GM23338 (cell line): Measurements from ENCODE around the gene EMC9. TPM values are rescaled to one million over a fixed set of nuclear protein-coding genes. Genes with fewer than 3 reads are reported as not detected.
A peak's percentile ranks its signal among the peaks of the same experiment; 100 is the strongest.

ENCODE experiments used
- ATAC-seq: fragments of 200-7000 bp; cut with Tn5 transposase; 3 replicates; pipeline ENCODE4 v1.9.1; 2020
- DNase-seq: peaks from one replicate; pipeline ENCODE4 v3.0.0-alpha.2; 2015; ENCODE audit warnings: low spot score
- H2AFZ ChIP-seq: fragments of 200-600 bp; sonication (generic); 2 replicates; pipeline ENCODE4 v1.8.0; 2016; ENCODE audit warnings: antibody characterized with exemption, mild to moderate bottlenecking, moderate library complexity
- H3F3A ChIP-seq: fragments of 200-600 bp; sonication (generic); replicated peaks from 2 replicates; pipeline ENCODE4 v1.8.0; 2017; ENCODE audit warnings: antibody characterized with exemption, mixed run types, low read depth
- H3K27ac ChIP-seq: fragments of 200-600 bp; sonication (generic); 2 replicates; pipeline ENCODE4 v1.6.1; 2016; ENCODE audit warnings: low read depth
- H3K27me3 ChIP-seq: fragments of 200-600 bp; sonication (generic); 2 replicates; pipeline ENCODE4 v1.8.0; 2016; ENCODE audit warnings: mild to moderate bottlenecking, mixed run types, moderate library complexity; ENCODE audit not compliant: insufficient read depth
- H3K36me3 ChIP-seq: fragments of 200-600 bp; sonication (generic); 2 replicates; pipeline ENCODE4 v1.8.0; 2016; ENCODE audit warnings: mild to moderate bottlenecking; ENCODE audit not compliant: insufficient read depth
- H3K4me1 ChIP-seq: fragments of 200-600 bp; sonication (generic); 2 replicates; pipeline ENCODE4 v1.8.0; 2016; ENCODE audit warnings: mild to moderate bottlenecking, moderate library complexity; ENCODE audit not compliant: insufficient read depth
- H3K4me2 ChIP-seq: fragments of 200-600 bp; sonication (generic); 2 replicates; pipeline ENCODE4 v1.7.1; 2017; ENCODE audit warnings: mixed run types
- H3K4me3 ChIP-seq: fragments of 200-600 bp; sonication (generic); 2 replicates; pipeline ENCODE4 v1.6.1; 2016; ENCODE audit warnings: mixed run types
- H3K79me2 ChIP-seq: fragments of 200-600 bp; sonication (generic); replicated peaks from 2 replicates; pipeline ENCODE4 v1.8.0; 2017; ENCODE audit warnings: mild to moderate bottlenecking; ENCODE audit not compliant: insufficient read depth
- H3K9me2 ChIP-seq: fragments of 200-600 bp; sonication (generic); 2 replicates; pipeline ENCODE4 v1.8.0; 2017; ENCODE audit not compliant: insufficient read depth
- H4K20me1 ChIP-seq: fragments of 200-600 bp; sonication (generic); replicated peaks from 2 replicates; pipeline ENCODE4 v1.8.0; 2017; ENCODE audit warnings: mild to moderate bottlenecking; ENCODE audit not compliant: insufficient read depth
- H3K27ac Mint-ChIP-seq: 2 replicates; pipeline ENCODE4 v1.8.0; 2020; ENCODE audit warnings: inconsistent platforms, mild to moderate bottlenecking, moderate library complexity, mixed read lengths
- H3K27me3 Mint-ChIP-seq: 3 replicates; pipeline ENCODE4 v1.8.0; 2022; ENCODE audit warnings: low read depth, mild to moderate bottlenecking, moderate library complexity, mixed read lengths, inconsistent platforms; ENCODE audit not compliant: insufficient read depth, poor library complexity
- H3K36me3 Mint-ChIP-seq: 3 replicates; pipeline ENCODE4 v1.8.0; 2021; ENCODE audit warnings: low read depth, mild to moderate bottlenecking, inconsistent platforms, moderate library complexity, mixed read lengths
- H3K4me1 Mint-ChIP-seq: 3 replicates; pipeline ENCODE4 v1.8.0; 2020; ENCODE audit warnings: mild to moderate bottlenecking, inconsistent platforms, mixed read lengths
- H3K4me3 Mint-ChIP-seq: 3 replicates; pipeline ENCODE4 v1.8.0; 2021; ENCODE audit warnings: moderate library complexity, mild to moderate bottlenecking, inconsistent platforms, mixed read lengths
- H3K9me3 Mint-ChIP-seq: 3 replicates; pipeline ENCODE4 v1.8.0; 2020; ENCODE audit warnings: moderate library complexity, mild to moderate bottlenecking, inconsistent platforms, mixed read lengths
- CREB1 ChIP-seq: fragments of 250-450 bp; sonication (Bioruptor Pico); IDR thresholded peaks from 2 replicates; pipeline ENCODE4 v1.5.0; 2020; ENCODE audit warnings: low read depth, mild to moderate bottlenecking, moderate library complexity
- EZH2 ChIP-seq: fragments of 200-600 bp; sonication (generic); IDR thresholded peaks from one replicate; pipeline ENCODE4 v1.8.0; 2017; ENCODE audit warnings: antibody characterized with exemption, mild to moderate bottlenecking, low read depth; ENCODE audit not compliant: unreplicated experiment
- EZH2phosphoT487 ChIP-seq: fragments of 200-600 bp; sonication (generic); IDR thresholded peaks from one replicate; pipeline ENCODE4 v1.8.1; 2018; ENCODE audit warnings: antibody characterized with exemption; ENCODE audit not compliant: unreplicated experiment
- JUNB ChIP-seq: IDR thresholded peaks from one replicate; pipeline ENCODE4 v1.6.1; 2016; ENCODE audit warnings: antibody characterized with exemption; ENCODE audit not compliant: unreplicated experiment
- POLR2AphosphoS5 ChIP-seq: IDR thresholded peaks from 2 replicates; pipeline ENCODE4 v1.6.1; 2016; ENCODE audit warnings: antibody characterized with exemption, low read depth
- polyA plus RNA-seq: library from polyadenylated mRNA; unstranded; fragments of >200 nt; fragmentation: Nextera tagmentation; extraction: Ambion mirVana; gene quantifications from 2 replicates; pipeline ENCODE4 v1.2.1, GENCODE V29; 2016
- total RNA-seq: library from RNA; depleted of rRNA; stranded (reverse); fragments of >200 nt; shearing (Covaris generic); gene quantifications from 2 replicates; pipeline ENCODE4 v1.2.3, GENCODE V29; 2014
- TF ChIP-seq, protein P1 (sequence below): IDR thresholded peaks from 2 replicates; pipeline ENCODE4 v1.6.1; 2016; ENCODE audit warnings: antibody characterized with exemption
- TF ChIP-seq, protein P2 (sequence below), 2 experiments: fragments of 200-600 bp in 1 of 2; sonication (generic) in 1 of 2; conservative IDR thresholded peaks; 2 replicates each; pipeline versions ENCODE4 v1.5.1 to v1.6.1; 2016 to 2017; ENCODE audit warnings: antibody characterized with exemption in 2 of 2, low read depth in 2 of 2, mild to moderate bottlenecking in 2 of 2, moderate library complexity in 1 of 2

EMC9 gene
- total and polyA plus RNA-seq, 2 experiments from 2014 or later, result 30.0 to 64.2 TPM

DNA sequence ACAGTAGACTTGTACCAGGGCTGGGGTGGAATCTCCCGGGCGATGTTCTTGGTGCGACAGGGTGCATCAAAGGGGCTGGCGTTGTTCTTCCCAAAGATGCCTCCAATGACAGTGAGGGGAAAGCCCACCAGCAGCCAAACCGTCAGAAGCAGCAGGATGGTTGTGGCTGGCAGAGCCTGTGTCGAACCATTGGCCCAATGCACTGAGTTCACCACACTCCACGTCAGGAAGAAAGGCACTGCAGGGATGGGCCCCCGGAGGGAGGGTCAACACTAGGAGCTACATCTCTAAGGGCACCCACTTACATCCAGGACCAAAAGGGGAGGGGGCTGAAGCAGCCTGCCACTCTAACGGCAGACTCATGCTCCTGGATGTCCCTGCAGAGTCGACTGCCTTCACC, 49.0 kb upstream of the EMC9 start (continued):
- TF ChIP-seq EZH2 (no peak), JUNB (no peak), CREB1 (CRISPR knock-in tag) (no peak)

DNA sequence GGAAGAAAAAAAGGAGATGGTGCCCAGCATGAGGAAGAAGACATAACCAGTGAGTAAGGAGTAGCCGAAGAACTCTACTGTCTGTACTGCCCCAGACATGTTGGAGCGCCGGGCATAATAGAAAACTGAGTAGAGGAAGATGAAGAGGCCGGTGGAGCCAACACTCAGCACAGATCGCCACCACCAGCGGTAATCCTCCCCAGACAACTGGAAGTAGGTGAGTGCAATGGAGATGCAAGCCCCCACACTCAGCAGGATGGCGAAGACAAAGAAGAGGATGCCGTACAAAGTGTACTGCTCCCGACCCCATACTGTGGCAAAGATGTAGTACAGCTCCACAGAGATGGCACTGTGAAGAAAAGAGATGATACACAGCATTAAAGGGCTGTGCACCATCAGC, 48.1 kb upstream of the EMC9 start:
- no peak overlapping the region; the same call in 1 of the 2 replicates for H3K4me3 ChIP-seq
- peak overlapping the region; percentile 74 for H3K4me2 ChIP-seq
- peaks cover 6% of the 10 kb centered on the region for H3F3A ChIP-seq
- no peak overlapping the region for H2AFZ ChIP-seq
- DNase-seq, result no peak
- H3K36me3 Mint-ChIP-seq, result peaks cover 66% of the 10 kb centered on the region
- no peaks in the 10 kb centered on the region; the same call in 2 of the 3 replicates for H3K9me3 Mint-ChIP-seq
- no peak for ATAC-seq
- H3K4me1 ChIP-seq, result peaks cover 12% of the 10 kb centered on the region
- H3K9me2 ChIP-seq, result no peaks in the 10 kb centered on the region
- peaks cover 21% of the 10 kb centered on the region for H3K4me1 Mint-ChIP-seq
- peaks cover 6% of the 10 kb centered on the region for H4K20me1 ChIP-seq
- H3K27ac ChIP-seq, result 0 out of 2 replicates have a peak overlapping the region, but pooled peaks have one; percentile 55
- H3K79me2 ChIP-seq, result peaks cover 13% of the 10 kb centered on the region; the same call in 1 of the 2 replicates
- H3K4me3 Mint-ChIP-seq, result peak overlapping the region; percentile 96
- no peak for TF ChIP-seq POLR2AphosphoS5
- H3K27me3 Mint-ChIP-seq, result peaks cover 16% of the 10 kb centered on the region
- H3K27me3 ChIP-seq, result no peaks in the 10 kb centered on the region
- no peaks in the 10 kb centered on the region; the same call in 1 of the 2 replicates for H3K36me3 ChIP-seq
- no peak overlapping the region; the same call in 1 of the 2 replicates for H3K27ac Mint-ChIP-seq

DNA sequence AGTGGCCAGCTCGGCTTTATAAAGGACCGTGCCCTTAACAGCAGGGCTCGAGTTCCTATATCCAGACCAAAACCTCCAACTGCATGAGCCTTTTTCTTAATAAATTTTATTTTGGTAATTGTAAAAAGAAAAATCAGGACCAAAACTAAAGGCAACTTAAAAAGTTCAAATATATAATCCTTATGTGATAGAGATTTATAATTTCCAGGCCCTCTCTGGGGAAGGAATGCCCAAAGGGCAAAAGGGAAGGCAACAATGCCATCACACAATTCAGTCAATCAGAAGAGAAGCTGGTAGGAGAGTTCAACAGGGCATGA, 47.6 kb upstream of the EMC9 start:
- Histone ChIP-seq H3K4me1 (peaks cover 10% of the 10 kb centered on the region), H3K4me2 (peak overlapping the region; percentile 74), H3K79me2 (peaks cover 13% of the 10 kb centered on the region; the same call in 1 of the 2 replicates), H3K4me3 (peak overlapping the region; percentile 94), H3K36me3 (no peaks in the 10 kb centered on the region; the same call in 1 of the 2 replicates), H2AFZ (no peak overlapping the region), H3K27me3 (no peaks in the 10 kb centered on the region), H4K20me1 (peaks cover 6% of the 10 kb centered on the region), H3K9me2 (no peaks in the 10 kb centered on the region), H3K27ac (0 out of 2 replicates have a peak overlapping the region, but pooled peaks have one; percentile 55), H3F3A (peaks cover 1% of the 10 kb centered on the region)
- peaks cover 18% of the 10 kb centered on the region for H3K4me1 Mint-ChIP-seq
- H3K27ac Mint-ChIP-seq, result no peak overlapping the region; the same call in 1 of the 2 replicates
- no peak for ATAC-seq
- peak overlapping the region; percentile 96 for H3K4me3 Mint-ChIP-seq
- TF ChIP-seq JUNB (no peak), EZH2phosphoT487 (no peak), EZH2 (no peak)
- TF ChIP-seq, protein P1, sequence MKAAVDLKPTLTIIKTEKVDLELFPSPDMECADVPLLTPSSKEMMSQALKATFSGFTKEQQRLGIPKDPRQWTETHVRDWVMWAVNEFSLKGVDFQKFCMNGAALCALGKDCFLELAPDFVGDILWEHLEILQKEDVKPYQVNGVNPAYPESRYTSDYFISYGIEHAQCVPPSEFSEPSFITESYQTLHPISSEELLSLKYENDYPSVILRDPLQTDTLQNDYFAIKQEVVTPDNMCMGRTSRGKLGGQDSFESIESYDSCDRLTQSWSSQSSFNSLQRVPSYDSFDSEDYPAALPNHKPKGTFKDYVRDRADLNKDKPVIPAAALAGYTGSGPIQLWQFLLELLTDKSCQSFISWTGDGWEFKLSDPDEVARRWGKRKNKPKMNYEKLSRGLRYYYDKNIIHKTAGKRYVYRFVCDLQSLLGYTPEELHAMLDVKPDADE, result no peak
- TF ChIP-seq, protein P2, sequence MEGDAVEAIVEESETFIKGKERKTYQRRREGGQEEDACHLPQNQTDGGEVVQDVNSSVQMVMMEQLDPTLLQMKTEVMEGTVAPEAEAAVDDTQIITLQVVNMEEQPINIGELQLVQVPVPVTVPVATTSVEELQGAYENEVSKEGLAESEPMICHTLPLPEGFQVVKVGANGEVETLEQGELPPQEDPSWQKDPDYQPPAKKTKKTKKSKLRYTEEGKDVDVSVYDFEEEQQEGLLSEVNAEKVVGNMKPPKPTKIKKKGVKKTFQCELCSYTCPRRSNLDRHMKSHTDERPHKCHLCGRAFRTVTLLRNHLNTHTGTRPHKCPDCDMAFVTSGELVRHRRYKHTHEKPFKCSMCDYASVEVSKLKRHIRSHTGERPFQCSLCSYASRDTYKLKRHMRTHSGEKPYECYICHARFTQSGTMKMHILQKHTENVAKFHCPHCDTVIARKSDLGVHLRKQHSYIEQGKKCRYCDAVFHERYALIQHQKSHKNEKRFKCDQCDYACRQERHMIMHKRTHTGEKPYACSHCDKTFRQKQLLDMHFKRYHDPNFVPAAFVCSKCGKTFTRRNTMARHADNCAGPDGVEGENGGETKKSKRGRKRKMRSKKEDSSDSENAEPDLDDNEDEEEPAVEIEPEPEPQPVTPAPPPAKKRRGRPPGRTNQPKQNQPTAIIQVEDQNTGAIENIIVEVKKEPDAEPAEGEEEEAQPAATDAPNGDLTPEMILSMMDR (conservative IDR thresholded peaks at IDR 0.05; ENCODE audit: low read depth in 2 of 2), result no peak
- peaks cover 67% of the 10 kb centered on the region for H3K36me3 Mint-ChIP-seq
- no peak for DNase-seq
- no peaks in the 10 kb centered on the region; the same call in 2 of the 3 replicates for H3K9me3 Mint-ChIP-seq
- peaks cover 16% of the 10 kb centered on the region for H3K27me3 Mint-ChIP-seq
